GM23338 (cell line): Measurements from ENCODE around the gene PCBP3.

ENCODE experiments used
- CREB1 ChIP-seq: fragments of 250-450 bp; sonication (Bioruptor Pico); IDR thresholded peaks from 2 replicates; pipeline ENCODE4 v1.5.0; 2020; ENCODE audit warnings: low read depth, mild to moderate bottlenecking, moderate library complexity
- CTCF ChIP-seq, 2 experiments: fragments of 200-600 bp in 1 of 2; sonication (generic) in 1 of 2; conservative IDR thresholded peaks; 2 replicates each; pipeline versions ENCODE4 v1.5.1 to v1.6.1; 2016 to 2017; ENCODE audit warnings: antibody characterized with exemption in 2 of 2, low read depth in 2 of 2, mild to moderate bottlenecking in 2 of 2, moderate library complexity in 1 of 2
- EZH2 ChIP-seq: fragments of 200-600 bp; sonication (generic); IDR thresholded peaks from one replicate; pipeline ENCODE4 v1.8.0; 2017; ENCODE audit warnings: antibody characterized with exemption, mild to moderate bottlenecking, low read depth; ENCODE audit not compliant: unreplicated experiment
- EZH2phosphoT487 ChIP-seq: fragments of 200-600 bp; sonication (generic); IDR thresholded peaks from one replicate; pipeline ENCODE4 v1.8.1; 2018; ENCODE audit warnings: antibody characterized with exemption; ENCODE audit not compliant: unreplicated experiment
- REST ChIP-seq: IDR thresholded peaks from one replicate; pipeline ENCODE4 v1.6.1; 2018; ENCODE audit warnings: antibody characterized with exemption; ENCODE audit not compliant: unreplicated experiment

- TF ChIP-seq EZH2 (no peak), CTCF (conservative IDR thresholded peaks at IDR 0.05; ENCODE audit: low read depth in 2 of 2) (no peak), REST (no peak), CREB1 (CRISPR knock-in tag) (no peak), EZH2phosphoT487 (no peak)
These were observed 118.2 kb downstream of the PCBP3 start for GRCh38 chr21:45761704-45762103.
